Right ventricle myocardium superior (tissue), 1 donor: Measurements from ENCODE around the gene NRCAM. TPM values are rescaled to one million over a fixed set of nuclear protein-coding genes. Genes with fewer than 3 reads are reported as not detected.
"Not testable (repeated sequence)": the region's sequence is repeated elsewhere in the genome, so short reads cannot be mapped to it uniquely, and the experiment has no call there.

ENCODE experiments used
- ATAC-seq: fragments of 200-7000 bp; cut with Tn5 transposase; one replicate; pipeline ENCODE4 v1.9.1; 2020; ENCODE audit warnings: mild to moderate bottlenecking; ENCODE audit not compliant: poor library complexity
- DNase-seq: peaks from one replicate; pipeline ENCODE4 v3.0.0-alpha.2; 2020
- intact Hi-C: fragments of 100-400 bp; cut with DNase I; formaldehyde crosslinking; loops from one replicate; pipeline ENCODE4 v1.11.2; 2022
- total RNA-seq: library from RNA; stranded (reverse); fragmentation: NEBNext Ultra II Directional; extraction: Animal tissue kit (Norgen Biotek cat#: 25700); gene quantifications from one replicate; pipeline ENCODE4 v1.2.1, GENCODE V29; 2021
- donor health status: DM: no; HTN: yes; CAD: no; lungs with severe emphysema.

The NRCAM gene
- total RNA-seq, 1 donor from 2014 or later = 0.27 TPM

DNA sequence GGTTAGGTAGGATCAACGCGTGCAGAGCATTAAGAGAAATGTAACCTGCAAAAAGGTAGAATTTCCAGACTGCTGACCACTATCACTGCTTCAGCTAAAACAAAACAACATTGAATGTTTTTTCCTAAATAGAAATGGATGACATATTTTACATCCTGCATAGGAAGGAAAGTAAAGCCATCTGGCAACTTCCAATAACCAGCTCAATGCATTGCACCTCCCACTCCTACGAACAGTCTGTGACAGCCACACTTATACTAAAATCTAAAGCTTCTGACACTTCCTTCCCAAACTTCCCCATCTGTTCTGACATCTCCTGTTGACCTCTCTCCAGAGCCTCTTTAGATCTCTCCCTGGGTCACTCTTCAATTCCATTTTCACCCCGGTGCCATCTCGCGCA is 47.1 kb downstream of the NRCAM start:
- intact Hi-C loops = no loop called here
- DNase-seq = no peak
- ATAC-seq = no peak

DNA sequence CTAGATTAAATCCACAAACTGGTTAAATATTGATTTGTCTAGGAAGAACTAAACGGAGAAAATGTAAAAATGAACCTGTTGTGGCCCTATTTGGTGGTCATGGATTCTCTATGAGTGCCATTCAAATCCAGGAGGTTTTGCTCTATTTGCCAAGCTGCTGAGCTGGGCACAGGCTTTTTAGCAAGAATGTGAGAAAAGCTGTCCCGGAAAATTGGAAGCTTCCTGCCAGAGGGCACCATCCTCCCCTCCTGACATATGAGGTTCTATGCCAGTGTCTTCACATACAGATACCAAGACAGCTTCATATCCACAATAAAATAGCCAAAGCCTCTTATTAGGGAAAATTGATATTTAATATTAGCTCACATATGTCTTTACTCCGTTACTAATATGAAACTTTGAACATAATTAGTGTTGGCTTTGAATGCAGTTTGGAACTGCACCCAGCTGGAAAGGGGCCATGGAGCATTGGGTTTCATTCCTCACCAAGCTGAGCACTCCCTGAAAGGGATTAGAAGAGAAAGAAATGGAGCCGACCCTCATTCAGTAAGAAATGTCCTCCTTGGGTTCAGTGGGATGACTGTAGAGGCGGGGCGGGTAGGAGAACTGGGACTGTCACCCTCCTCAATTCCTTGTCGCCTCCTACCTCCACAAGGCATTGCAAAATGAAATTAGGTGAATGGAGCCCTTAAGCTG is 47.8 kb downstream of the NRCAM start:
- DNase-seq (no peak), ATAC-seq (no peak)
- intact Hi-C loops = no loop called here

DNA sequence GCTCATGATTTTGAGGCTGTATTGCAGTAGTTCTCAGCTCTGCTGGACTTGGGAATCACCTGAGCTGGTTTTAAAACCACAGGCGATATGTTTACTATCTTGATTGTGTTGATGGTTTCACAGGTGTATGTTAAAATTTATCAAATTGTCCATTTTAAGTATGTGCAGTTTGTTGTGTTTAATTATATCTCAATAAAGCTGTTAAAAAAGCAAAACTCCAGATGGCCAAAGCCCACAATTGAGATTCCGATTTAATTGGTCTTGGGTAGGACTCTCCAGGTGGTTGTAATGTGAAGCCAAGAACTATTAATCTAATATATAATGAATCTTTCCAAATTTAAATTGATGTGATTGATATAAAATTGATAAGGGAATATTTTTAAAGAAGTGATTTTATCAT is 48.6 kb downstream of the NRCAM start:
- DNase-seq (no peak), ATAC-seq (no peak)
- intact Hi-C loops = no loop called here

DNA sequence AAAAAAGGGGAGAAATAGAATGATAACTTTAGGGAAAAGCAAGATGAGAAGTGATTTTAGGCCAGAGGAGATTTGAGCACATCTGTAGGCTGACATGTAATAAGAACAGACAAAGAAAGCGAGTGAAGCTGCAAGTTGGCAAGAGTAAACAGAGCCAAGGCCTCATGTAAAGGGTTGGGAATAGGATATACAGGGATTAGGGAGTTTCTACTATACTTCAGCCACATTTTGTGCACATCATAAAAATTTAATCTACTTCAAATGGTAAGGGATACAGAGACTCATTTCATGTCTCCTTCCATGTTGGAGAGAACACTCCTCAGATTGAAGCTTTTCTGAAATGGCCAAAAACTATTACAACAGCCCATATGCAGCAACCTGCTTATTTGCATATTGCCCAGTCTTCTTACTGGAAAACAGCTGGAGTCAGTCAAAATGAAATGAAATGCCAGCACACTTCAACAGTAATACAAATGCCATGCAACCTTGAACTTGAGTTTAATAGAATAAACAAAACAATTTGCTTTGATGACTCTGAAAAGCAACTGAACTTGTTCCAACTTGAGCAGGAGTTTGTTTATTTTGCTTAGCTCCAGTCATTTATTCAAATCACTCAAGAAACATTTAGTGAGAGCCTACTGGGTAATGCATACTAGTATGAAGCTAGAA is 49.9 kb downstream of the NRCAM start:
- ATAC-seq = no peak
- no peak for DNase-seq
- intact Hi-C loops = no loop called here

DNA sequence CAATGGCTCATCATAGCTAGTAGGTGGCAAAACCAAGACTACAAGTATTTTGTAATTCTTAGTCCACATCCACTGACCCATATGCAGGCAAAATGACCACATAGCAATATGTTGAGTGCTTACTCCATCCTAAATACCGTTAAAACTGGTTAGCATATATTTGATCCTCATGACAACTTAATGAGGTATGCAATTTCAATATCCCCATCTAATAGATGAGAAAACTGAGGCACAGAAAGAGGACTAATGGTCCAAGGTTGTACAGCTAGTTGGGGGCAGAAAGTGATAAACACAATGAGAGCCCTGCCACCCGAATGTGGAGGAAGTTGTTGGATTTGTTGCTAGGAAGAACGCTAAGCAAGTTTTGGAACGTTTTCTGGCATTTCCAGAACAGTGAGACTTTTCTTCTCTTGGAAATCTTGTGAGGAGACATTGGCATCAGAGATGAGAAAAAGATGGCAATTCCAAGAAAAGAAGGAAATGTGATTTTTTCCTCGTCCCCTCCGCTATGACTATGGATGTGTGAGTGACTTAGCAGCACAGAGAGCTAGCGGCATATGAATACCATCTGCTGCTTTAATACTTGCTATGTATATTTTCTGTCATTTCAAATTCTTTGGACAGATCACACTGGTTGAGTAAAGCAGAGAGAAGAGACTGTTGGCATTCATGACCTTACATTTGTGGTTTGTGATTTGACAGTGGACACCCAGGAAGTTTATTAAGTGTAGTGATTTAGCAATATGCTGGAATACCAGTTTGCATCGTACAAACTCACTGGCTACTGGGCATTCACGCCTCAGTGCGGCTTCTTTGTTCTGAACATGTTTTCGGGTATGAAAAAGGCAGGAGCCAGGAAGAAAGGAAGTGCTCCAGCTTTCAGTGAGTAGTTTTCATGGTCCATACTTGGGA is 51.5 kb downstream of the NRCAM start:
- intact Hi-C loops = no loop called here
- DNase-seq (no peak), ATAC-seq (no peak)

DNA sequence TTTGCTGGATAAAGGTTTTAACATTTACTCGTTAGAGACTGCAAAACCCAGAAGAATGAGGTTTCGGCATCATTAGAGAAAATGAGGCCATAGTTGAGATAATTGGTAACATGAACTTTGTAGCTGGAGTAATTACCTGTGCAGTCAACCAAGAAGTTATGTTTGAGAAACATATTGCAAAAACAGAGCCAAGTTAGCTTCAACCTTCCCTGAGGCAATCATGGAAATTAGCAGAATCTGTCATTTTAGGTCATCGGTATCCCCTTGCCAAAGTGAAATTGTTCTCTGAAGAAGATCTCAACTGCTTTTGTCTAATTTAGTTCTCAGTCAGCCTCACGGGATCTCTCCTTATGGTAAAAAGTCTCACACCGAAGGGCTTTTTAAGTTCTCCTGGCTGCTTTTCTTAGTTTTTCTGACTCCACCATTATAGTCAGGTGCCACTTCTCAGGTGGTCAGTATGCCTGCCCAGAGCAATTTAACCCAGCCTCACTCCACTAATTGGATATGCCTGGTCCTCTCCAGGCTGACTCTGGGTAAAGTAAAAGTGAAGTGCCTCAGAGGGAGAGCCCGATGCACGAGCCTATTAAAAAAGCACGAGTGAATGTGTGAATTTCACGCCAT is 52.5 kb downstream of the NRCAM start:
- ATAC-seq = no peak

DNA sequence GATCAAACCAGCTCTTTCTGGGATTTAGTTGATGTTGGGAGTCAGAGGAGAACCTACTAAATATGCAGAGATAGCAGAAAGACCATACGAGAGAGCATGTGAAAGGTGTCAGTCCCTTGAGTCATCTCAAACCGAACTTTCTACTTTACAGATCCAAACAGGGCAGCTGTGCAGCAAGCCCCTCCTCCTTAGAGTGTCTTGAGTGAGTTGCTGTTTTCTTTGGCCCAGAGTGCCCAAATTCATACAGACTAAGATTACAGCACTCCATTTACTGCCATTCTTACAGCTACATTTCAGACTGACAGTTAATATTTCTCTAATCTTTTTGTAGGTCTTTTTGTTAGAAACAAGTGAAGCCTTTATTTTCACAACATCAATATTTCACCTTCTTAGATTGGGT is 53.4 kb downstream of the NRCAM start:
- DNase-seq (no peak), ATAC-seq (no peak)
- intact Hi-C loops = no loop called here

More for the DNA sequence above, 52.5 kb downstream of the NRCAM start:
- no peak for DNase-seq
- intact Hi-C loops = no loop called here

DNA sequence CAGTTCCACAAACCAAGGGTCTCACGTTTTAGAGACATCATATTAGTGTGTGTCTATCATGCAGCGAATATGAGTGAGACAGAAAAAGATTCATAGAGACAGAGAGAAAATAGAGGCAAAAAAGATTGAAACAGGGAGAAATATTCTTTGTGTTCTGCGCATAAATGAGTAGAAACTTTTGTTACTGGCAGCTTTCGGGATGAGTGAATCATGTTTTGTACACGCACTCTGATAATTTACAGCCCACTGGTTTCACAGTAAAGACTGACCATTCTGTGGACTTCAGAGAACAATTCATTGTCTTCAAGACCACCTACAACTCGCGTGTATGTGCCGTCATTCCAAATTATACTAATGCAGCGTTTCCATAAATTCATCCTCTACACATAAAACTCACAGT is 60.2 kb downstream of the NRCAM start:
- ATAC-seq = no peak
- intact Hi-C loops = no loop called here

DNA sequence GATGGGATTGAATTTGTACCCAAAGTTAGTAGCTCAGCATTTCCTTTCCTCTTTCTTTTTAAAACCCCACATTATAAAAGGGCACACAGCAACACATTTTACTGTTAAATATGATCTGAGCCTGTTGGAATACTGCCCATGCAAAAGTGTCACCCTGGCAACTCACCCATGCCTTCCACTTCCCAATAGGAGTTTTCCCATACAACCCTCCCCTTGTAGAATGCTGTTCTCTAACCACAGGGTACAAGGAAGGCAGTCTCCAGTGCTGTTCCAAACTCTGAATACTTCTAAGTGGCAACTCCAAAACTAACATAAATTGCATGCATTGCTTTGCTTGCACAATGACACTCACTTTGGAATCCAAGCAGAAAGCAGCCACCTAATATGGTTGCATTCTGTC is 60.8 kb downstream of the NRCAM start:
- DNase-seq = no peak
- intact Hi-C loops = no loop called here
- no peak for ATAC-seq

More for the DNA sequence above, 60.2 kb downstream of the NRCAM start:
- no peak for DNase-seq

DNA sequence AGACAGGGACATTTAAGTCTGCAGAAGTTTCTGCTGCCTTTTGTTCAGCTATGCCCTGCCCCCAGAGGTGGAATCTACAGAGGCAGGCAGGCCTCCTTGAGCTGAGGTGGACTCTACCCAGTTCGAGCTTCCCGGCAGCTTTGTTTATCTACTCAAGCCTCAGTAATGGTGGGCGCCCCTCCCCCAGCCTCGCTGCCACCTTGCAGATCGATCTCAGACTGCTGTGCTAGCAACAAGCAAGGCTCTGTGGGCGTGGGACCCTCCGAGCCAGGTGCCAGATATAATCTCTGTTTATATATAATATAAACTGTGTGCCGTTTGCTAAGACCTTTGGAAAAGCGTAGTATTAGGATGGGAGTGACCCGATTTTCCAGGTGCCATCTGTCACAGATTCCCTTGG is 63.1 kb downstream of the NRCAM start:
- not testable (repeated sequence) for DNase-seq

DNA sequence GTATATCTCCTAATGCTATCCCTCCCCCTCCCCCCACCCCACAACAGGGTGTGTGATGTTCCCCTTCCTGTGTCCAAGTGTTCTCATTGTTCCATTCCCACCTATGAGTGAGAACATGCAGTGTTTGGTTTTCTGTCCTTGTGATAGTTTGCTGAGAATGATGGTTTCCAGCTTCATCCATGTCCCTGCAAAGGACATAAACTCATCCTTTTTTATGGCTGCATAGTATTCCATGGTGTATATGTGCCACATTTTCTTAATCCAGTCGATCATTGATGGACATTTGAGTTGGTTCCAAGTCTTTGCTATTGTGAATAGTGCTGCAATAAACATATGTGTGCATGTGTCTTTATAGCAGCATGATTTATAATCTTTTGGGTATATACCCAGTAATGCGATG is 68.5 kb downstream of the NRCAM start:
- intact Hi-C loops, ATAC-seq, DNase-seq: not testable (repeated sequence)

More for the DNA sequence above, 63.1 kb downstream of the NRCAM start:
- intact Hi-C loops, ATAC-seq: not testable (repeated sequence)

DNA sequence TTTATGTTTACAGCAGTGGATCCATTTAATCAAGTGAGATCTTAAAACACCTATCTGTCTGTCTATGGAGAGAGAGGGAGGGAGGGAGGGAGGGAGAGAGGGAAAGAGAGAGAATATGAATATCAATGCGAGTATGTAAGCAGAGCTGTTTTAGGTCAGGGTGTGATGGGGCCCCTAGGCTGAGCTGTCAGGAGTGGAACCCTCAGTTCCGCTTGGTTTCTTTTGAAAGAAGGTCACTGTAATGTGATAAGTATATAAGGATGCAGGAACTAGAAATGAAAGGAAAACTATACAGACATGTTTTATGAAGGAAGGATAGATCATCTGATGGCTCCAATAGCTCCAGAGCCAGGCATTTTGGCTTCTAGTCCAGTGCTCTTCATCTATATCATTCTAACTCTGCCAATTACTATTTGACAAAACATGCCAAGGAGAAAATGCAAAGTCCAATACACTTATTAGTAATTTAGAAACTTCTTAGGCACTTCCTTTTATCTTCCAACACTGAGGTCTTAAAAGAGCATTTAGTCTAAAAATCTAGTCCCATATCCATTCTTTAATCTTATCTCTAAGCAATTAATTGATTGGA is 70.3 kb downstream of the NRCAM start:
- ATAC-seq (no peak), DNase-seq (no peak)
- intact Hi-C loops = no loop called here

DNA sequence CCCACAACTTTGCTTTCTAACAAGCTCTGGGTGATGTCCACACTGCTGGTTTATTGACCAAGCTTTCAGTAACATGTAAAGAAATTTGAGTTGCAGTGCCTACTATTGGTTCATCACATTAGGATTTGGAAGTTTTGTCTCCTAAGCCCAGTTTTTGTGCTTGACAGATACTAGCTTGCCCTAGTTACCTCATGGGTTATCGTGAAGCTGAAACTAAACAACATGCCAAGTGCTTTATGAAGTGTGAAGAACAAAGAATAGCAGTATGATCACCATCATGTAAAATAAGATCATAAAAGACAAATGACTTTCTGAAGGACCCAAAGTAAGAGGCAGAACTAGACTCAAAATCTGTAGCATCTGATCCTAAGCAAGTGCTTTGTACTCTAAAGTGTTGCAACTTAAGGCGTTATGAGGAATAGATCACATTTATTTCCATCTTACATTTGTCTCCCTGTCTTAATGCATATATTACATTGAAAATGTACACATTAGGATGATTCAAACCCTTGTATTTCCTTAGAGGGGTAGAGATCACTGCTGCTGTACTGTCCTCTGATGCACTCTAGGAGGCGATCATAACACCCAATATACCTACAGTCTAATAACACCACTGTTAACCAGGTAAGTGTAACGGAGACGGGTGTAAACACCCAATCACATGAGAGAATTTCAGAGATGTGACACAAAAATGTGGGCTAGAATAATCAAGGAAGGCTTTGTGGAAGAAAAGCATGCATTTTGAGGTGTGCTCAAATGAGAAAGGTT is 71.3 kb downstream of the NRCAM start:
- DNase-seq = no peak
- ATAC-seq = no peak
- intact Hi-C loops = no loop called here

DNA sequence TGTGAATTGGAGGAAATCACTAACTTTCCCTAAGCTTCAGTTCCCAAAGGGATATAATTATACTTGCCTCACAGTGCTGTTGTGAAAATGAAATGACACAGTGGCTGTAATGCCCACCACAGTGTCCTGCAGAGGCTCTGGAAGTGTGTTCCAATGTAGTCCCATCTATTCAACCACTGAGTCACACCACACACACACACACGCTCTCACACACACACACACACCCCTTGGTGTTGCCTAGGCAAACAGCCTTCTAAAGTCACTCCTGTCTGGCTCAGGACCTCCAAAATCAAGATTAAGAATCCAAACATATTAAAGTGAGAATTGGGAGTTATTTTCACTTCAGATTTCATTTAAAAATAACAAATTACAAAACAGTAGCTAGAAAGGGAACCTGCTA is 73.3 kb downstream of the NRCAM start:
- DNase-seq (no peak), ATAC-seq (no peak)
- intact Hi-C loops = no loop called here

DNA sequence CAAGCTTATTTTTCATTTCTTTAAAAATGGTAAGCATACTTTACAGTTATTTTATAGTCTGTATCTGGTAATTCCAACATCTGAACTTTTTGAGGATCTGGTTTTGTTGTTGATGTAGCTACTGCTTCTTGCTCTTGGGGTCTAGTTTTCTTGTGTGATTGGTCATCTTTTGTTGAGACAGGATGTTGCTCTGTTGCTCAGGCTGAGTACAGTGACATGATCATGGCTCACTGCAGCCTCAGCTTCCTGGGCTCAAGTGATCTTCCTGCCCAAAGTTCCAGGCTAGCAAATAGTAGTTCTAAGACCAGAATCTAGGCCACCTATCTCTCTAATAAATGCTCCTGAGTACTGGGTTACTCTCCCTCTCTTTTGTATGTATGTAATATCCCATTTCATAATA is 75.7 kb downstream of the NRCAM start:
- DNase-seq (no peak), ATAC-seq (no peak)
- intact Hi-C loops = no loop called here

DNA sequence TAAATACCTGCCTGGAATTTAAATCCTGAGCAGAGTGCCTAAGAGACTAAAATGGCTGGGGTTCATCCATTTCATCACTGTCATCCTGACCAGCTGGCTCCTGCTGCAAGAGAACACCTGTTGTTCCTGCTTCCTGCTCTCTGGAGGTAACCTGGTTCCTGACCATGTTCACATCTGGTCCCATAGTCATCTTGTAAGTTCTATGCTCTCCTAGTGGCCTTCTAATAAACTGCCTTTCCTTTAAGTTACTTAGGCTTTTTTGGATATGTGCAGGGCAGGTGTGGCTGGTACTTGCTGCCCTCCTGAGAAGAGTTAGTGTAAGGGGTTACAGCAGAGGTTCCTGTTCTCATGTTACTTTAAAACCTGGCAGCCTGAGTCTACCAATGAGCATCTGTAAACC is 80.0 kb downstream of the NRCAM start:
- intact Hi-C loops = no loop called here
- no peak for ATAC-seq
- no peak for DNase-seq

DNA sequence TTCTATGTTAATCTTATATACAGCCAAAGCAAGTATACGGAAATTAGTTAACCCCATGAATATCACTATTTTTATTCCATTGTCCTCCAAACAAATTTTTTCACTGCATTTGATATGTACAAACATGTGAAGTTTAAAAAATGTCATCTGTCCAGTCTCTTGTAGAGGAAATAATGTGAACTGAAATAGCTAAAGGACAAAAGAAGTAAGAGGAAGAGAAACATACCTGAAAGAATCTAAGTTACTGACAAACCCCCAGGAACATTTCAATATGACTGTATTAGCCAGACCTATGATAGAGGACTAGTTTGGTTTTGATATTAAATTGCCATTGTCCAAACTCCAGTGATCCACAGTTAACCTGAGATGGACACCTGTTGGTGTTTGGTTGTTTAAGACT is 80.6 kb downstream of the NRCAM start:
- ATAC-seq = no peak
- no peak for DNase-seq
- intact Hi-C loops = no loop called here

DNA sequence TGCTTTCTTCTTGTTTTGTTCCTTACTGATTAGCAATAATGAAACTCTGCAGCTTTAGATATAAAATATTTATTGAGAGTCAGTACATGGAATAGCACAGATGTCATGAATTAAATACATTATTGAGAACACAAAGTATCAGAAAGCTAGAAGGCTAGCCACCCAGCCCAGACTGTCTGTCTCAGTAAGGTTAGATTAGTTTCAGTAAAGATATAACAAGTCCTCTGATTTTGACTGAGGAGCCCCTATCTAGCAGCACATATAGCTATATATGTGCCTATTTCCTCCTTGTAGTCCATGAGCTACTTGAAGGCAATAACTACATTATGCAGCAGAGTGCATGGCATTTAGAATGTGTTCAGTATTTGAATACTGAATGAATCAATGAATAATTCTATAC is 81.3 kb downstream of the NRCAM start:
- no peak for DNase-seq
- no peak for ATAC-seq
- intact Hi-C loops = no loop called here
